SJCRH30 (cell line): Measurements from ENCODE around the gene ANKZF1. TPM values are rescaled to one million over a fixed set of nuclear protein-coding genes. Genes with fewer than 3 reads are reported as not detected.
"Not testable (repeated sequence)": the region's sequence is repeated elsewhere in the genome, so short reads cannot be mapped to it uniquely, and the experiment has no call there.

Experiments
- DNase-seq, 2 experiments: peaks; one replicate each; pipeline ENCODE4 v3.0.0-alpha.2; 2015 to 2020
- H3K27ac ChIP-seq: fragments of 250-450 bp; sonication (Bioruptor Pico); 2 replicates; pipeline ENCODE4 v1.5.1; 2020; ENCODE audit warnings: mild to moderate bottlenecking, moderate library complexity
- H3K27me3 ChIP-seq: fragments of 250-450 bp; sonication (Bioruptor Pico); 2 replicates; pipeline ENCODE4 v1.5.1; 2020; ENCODE audit warnings: mild to moderate bottlenecking, moderate library complexity
- H3K36me3 ChIP-seq: fragments of 250-450 bp; sonication (Bioruptor Pico); 2 replicates; pipeline ENCODE4 v1.5.1; 2020; ENCODE audit warnings: mild to moderate bottlenecking, moderate library complexity
- H3K4me1 ChIP-seq: fragments of 250-450 bp; sonication (Bioruptor Pico); 2 replicates; pipeline ENCODE4 v1.5.1; 2020; ENCODE audit warnings: mild to moderate bottlenecking, moderate library complexity
- H3K4me3 ChIP-seq: fragments of 250-450 bp; sonication (Bioruptor Pico); 2 replicates; pipeline ENCODE4 v1.5.1; 2020; ENCODE audit warnings: mild to moderate bottlenecking, moderate library complexity
- H3K9me3 ChIP-seq: fragments of 250-450 bp; sonication (Bioruptor Pico); replicated peaks from 2 replicates; pipeline ENCODE4 v1.5.1; 2020; ENCODE audit warnings: mild to moderate bottlenecking, moderate library complexity
- total RNA-seq: library from RNA; depleted of rRNA; stranded (reverse); fragments of >200 nt; shearing (Covaris generic); gene quantifications from 2 replicates; pipeline ENCODE4 v1.2.3, GENCODE V29; 2014; rRNA removed

ANKZF1 gene, protein sequence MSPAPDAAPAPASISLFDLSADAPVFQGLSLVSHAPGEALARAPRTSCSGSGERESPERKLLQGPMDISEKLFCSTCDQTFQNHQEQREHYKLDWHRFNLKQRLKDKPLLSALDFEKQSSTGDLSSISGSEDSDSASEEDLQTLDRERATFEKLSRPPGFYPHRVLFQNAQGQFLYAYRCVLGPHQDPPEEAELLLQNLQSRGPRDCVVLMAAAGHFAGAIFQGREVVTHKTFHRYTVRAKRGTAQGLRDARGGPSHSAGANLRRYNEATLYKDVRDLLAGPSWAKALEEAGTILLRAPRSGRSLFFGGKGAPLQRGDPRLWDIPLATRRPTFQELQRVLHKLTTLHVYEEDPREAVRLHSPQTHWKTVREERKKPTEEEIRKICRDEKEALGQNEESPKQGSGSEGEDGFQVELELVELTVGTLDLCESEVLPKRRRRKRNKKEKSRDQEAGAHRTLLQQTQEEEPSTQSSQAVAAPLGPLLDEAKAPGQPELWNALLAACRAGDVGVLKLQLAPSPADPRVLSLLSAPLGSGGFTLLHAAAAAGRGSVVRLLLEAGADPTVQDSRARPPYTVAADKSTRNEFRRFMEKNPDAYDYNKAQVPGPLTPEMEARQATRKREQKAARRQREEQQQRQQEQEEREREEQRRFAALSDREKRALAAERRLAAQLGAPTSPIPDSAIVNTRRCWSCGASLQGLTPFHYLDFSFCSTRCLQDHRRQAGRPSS
- total RNA-seq = 19.2 and 28.7 TPM in 2 replicates

DNA sequence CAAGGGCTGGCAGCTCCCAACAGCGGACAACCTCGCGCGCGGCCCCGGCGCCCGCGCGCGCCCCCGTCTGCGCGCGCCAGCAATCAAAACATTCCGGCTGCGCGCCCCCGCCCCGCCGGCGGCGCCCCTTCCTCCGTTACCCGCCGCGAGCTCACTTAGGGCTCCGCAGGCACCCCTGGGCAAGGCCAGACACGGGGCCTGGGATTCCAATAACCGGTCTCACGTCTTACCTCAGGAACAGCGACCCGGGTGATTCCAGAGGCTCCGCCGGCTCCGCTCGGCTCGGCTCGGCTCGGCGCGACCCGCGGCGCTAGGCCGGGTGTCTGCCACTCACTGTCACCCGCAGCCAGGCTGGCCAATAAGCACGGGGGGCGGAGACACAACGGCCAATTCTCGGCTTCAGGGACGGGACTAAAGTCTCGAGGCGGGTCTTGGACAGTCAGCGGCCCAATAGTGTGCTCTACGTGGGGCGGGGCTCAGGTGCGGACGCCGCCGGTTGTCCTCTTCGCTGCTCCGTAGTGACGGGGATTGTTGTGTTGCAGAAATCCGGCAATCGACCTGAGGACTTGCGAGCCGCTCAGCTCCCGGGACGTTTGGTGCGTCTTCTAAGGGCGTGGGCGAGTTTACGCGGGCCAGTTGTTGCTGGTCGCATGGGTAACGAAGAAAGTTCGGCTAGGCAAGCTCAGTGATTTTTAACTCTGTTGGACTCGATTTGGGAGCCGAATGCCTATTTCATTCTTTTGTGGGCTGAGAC lies at the start of gene ANKZF1, which contains the start of gene ATG9A:
ANKZF1 (plus strand) TSS at position 502 of the 754 bp plus-strand sequence. CDS start 452 bp downstream, outside the sequence.
ATG9A (minus strand) TSS at position 332 of the 754 bp plus-strand sequence. CDS start 1,612 bp downstream, outside the sequence.
- peak within 1 kb of the TSS; percentile 40 for H3K27ac ChIP-seq
- H3K9me3 ChIP-seq = no peaks in the 10 kb centered on the region
- H3K27me3 ChIP-seq = no peaks in the 10 kb centered on the region
- H3K36me3 ChIP-seq = peaks cover 2% of the 10 kb centered on the region
- H3K4me3 ChIP-seq = peak within 1 kb of the TSS; percentile 76
- peak; percentile 97 to 99 for DNase-seq
- H3K4me1 ChIP-seq = peaks cover 4% of the 10 kb centered on the region; the same call in 1 of the 2 replicates

DNA sequence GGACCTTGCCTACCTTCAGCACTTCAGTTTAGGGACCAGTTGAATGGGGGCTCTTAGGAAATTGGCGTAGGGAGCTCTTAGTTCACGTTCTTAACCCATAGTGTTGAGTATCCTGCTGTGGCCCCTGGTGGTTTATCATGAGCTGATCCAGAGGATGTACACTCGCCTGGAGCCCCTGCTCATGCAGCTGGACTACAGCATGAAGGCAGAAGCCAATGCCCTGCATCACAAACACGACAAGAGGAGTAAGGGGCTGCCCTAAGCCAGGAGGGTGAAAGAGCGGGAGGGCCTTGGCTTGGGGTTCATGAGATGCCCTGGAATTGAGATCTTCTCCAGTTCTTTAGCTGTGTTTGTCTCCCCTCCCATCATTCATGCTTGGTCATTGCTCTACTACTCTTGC lies 48.6 kb upstream of the ANKZF1 start:
- H3K36me3 ChIP-seq = peaks cover 15% of the 10 kb centered on the region; the same call in 1 of the 2 replicates
- no peaks in the 10 kb centered on the region for H3K9me3 ChIP-seq
- DNase-seq = no peak
- no peaks in the 10 kb centered on the region for H3K27me3 ChIP-seq
- no peak overlapping the region for H3K4me3 ChIP-seq
- 0 out of 2 replicates have a peak, but pooled peaks cover 5% of the 10 kb centered on the region for H3K4me1 ChIP-seq
- H3K27ac ChIP-seq = no peak overlapping the region

DNA sequence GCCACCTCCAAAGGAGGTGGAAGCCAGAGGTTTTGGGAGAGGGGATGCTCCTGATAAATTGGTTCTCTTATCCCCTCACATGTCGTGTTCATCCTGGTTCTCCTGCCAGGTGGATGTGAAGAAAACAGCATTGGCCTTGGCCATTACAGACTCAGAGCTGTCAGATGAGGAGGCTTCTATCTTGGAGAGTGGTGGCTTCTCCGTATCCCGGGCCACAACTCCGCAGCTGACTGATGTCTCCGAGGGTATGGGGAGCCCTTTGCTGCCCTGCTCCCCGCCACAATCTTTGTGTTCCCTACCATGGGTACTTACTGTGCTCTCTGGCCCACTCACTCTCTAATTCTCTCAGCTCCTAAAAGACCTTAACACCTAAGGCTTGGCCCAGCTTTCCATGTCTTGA lies 48.1 kb upstream of the ANKZF1 start:
- H3K4me1 ChIP-seq = 0 out of 2 replicates have a peak, but pooled peaks cover 5% of the 10 kb centered on the region
- no peak overlapping the region for H3K4me3 ChIP-seq
- H3K36me3 ChIP-seq = peaks cover 15% of the 10 kb centered on the region; the same call in 1 of the 2 replicates
- no peaks in the 10 kb centered on the region for H3K9me3 ChIP-seq
- H3K27me3 ChIP-seq = no peaks in the 10 kb centered on the region
- no peak for DNase-seq
- no peak overlapping the region for H3K27ac ChIP-seq

GRCh38 chr2:219182331-219183150 lies 47.1 kb upstream of the ANKZF1 start:
- H3K27me3 ChIP-seq = no peaks in the 10 kb centered on the region
- H3K36me3 ChIP-seq = peaks cover 15% of the 10 kb centered on the region; the same call in 1 of the 2 replicates
- H3K4me1 ChIP-seq = 0 out of 2 replicates have a peak, but pooled peaks cover 5% of the 10 kb centered on the region
- no peak overlapping the region for H3K27ac ChIP-seq
- H3K4me3 ChIP-seq = no peak overlapping the region
- no peaks in the 10 kb centered on the region for H3K9me3 ChIP-seq
- no peak for DNase-seq

DNA sequence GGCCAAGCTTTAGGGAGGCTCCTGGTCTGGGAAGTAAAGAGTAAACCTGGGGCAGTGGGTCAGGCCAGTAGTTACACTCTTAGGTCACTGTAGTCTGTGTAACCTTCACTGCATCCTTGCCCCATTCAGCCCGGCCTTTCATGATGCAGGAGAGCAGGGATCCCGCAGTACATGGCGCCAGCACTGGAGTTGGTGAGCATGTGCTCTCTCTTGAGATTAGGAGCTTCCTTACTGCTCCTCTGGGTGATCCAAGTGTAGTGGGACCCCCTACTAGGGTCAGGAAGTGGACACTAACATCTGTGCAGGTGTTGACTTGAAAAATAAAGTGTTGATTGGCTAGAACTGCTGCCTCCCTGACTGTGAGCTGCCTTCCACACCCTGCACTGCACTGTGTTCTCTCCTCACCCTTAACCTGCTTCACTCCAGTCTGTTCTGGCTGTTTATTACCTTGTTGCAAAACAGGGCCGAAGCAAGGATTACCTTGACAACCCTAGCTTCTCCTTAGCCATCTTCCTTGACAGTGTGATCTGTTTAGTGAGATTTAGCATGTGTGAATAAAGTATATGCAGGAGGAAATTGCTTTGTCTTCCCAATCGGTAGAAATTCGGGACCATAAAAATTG lies 46.3 kb upstream of the ANKZF1 start:
- no peak for DNase-seq
- H3K27ac ChIP-seq = no peak overlapping the region
- no peak overlapping the region for H3K4me3 ChIP-seq
- no peaks in the 10 kb centered on the region for H3K9me3 ChIP-seq
- H3K36me3 ChIP-seq = peaks cover 15% of the 10 kb centered on the region; the same call in 1 of the 2 replicates
- H3K4me1 ChIP-seq = 0 out of 2 replicates have a peak, but pooled peaks cover 5% of the 10 kb centered on the region
- H3K27me3 ChIP-seq = no peaks in the 10 kb centered on the region

DNA sequence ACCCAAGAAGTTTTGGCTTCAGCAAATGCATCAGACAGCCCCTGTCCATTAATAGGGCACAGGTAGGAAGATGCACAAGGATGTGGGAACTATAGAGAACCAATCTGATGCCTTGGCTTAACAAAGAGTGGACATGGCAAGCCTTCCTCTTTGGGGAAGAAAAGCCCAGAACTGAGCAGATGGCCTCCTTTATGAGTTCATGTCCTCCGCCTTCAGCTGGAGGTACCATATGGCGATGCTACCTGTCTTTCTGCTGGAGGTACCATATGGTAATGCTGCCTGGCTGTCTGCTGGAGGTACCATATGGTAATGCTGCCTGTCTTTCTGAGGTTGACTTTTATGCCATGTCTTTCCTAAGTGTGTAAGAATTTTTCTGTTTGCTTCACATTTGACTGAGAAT lies 45.5 kb upstream of the ANKZF1 start:
- Histone ChIP-seq H3K27me3 (no peaks in the 10 kb centered on the region), H3K27ac (no peak overlapping the region), H3K4me3 (no peak overlapping the region), H3K9me3 (no peaks in the 10 kb centered on the region), H3K36me3 (peaks cover 15% of the 10 kb centered on the region; the same call in 1 of the 2 replicates), H3K4me1 (0 out of 2 replicates have a peak, but pooled peaks cover 2% of the 10 kb centered on the region)
- DNase-seq = no peak

DNA sequence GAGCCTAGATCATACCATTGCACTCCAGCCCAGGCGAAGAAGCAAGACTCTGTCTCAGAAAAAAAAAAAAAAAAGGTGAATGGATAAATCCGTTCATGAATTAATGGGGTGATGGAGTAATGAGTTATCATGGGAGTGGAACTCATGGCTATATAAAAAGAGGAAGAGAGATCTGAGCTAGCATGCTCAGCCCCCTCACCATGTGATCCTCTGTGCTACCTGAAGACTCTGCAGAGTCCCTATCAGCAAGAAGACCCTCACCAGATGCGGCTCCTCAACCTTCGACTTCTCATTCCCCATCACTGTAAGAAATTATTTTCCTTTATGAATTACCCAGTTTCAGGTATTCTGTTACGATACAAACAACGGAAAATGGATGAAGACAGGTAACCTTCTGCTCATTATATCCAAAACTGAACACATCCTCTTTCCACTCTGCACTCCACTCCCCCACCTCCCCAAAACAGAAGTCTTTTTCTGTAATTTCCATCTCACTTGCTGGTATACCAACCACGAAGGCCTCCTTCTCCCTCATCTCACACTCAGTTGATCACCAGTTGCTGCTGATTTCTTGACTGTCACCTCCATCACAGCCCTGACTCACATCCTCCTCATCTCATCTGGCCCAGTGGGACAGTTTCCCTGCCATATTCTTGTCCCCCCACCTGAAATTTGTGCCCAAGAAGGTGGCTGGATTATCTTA lies 42.7 kb upstream of the ANKZF1 start:
- H3K4me3 ChIP-seq = no peak overlapping the region
- no peak for DNase-seq
- no peaks in the 10 kb centered on the region for H3K27me3 ChIP-seq
- H3K27ac ChIP-seq = no peak overlapping the region
- H3K9me3 ChIP-seq = no peaks in the 10 kb centered on the region
- no peaks in the 10 kb centered on the region for H3K4me1 ChIP-seq
- peaks cover 11% of the 10 kb centered on the region; the same call in 1 of the 2 replicates for H3K36me3 ChIP-seq

GRCh38 chr2:219197388-219197787 lies 32.2 kb upstream of the ANKZF1 start:
- DNase-seq = no peak
- no peaks in the 10 kb centered on the region for H3K4me1 ChIP-seq
- no peaks in the 10 kb centered on the region for H3K36me3 ChIP-seq
- no peaks in the 10 kb centered on the region for H3K9me3 ChIP-seq
- H3K27me3 ChIP-seq = no peaks in the 10 kb centered on the region
- H3K4me3 ChIP-seq = no peak overlapping the region
- no peak overlapping the region for H3K27ac ChIP-seq

DNA sequence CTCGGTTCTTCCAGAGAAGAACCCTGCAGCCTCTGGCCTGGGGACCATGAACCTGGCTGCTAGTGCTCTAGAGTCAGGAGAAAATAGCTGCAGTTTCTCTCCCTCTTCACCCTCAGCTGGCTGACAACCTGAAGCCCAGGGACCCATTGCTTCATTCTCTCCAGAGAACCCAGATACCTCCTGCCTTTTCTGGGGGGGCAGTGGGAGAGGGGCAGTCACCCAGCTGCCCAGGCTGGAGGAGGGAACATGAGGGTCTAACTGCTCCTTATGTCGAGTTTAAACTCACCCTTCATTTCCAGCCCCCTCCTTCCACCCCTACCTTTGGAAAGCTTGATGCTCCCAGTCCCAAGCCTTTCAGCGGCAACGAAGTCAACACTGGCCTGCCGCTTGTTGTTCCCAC lies 30.6 kb upstream of the ANKZF1 start:
- DNase-seq = no peak
- Histone ChIP-seq H3K9me3 (no peaks in the 10 kb centered on the region), H3K4me3 (no peak overlapping the region), H3K4me1 (no peaks in the 10 kb centered on the region), H3K36me3 (no peaks in the 10 kb centered on the region), H3K27ac (no peak overlapping the region), H3K27me3 (no peaks in the 10 kb centered on the region)

- DNase-seq = no peak
- no peaks in the 10 kb centered on the region for H3K36me3 ChIP-seq
- H3K4me3 ChIP-seq = no peak overlapping the region
- H3K4me1 ChIP-seq = no peaks in the 10 kb centered on the region
- no peaks in the 10 kb centered on the region for H3K27me3 ChIP-seq
- no peak overlapping the region for H3K27ac ChIP-seq
- H3K9me3 ChIP-seq = no peaks in the 10 kb centered on the region
Measured at GRCh38 chr2:219199470-219200211, 30.0 kb upstream of the ANKZF1 start.

DNA sequence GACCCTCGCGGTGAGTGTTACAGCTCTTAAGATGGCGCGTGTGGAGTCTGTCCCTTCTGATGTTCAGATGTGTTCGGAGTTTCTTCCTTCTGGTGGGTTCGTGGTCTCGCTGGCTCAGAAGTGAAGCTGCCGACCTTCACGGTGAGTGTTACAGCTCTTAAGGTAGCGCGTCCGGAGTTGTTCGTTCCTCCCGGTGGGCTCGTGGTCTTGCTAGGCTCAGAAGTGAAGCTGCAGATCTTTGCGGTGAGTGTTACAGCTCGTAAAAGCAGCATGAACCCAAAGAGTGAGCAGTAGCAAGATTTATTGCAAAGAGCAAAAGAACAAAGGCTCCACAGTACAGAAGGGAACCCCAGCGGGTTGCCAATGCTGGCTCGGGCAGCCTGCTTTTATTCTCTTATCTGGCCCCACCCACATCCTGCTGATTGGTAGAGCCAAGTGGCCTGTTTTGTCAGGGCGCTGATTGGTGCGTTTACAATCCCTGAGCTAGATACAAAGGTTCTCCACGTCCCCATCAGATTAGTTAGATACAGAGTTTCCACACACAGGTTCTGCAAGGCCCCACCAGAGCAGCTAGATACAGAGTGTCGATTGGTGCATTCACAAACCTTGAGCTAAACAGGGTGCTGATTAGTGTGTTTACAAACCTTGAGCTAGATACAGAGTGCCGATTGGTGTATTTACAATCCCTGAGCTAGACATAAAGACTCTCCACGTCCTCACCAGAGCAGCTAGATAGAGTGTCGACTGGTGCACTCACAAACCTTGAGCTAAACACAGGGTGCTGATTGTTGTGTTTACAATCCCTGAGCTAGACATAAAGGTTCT lies 28.9 kb upstream of the ANKZF1 start:
- DNase-seq, H3K27me3 ChIP-seq, H3K9me3 ChIP-seq, H3K36me3 ChIP-seq, H3K4me3 ChIP-seq, H3K4me1 ChIP-seq, H3K27ac ChIP-seq: not testable (repeated sequence)

DNA sequence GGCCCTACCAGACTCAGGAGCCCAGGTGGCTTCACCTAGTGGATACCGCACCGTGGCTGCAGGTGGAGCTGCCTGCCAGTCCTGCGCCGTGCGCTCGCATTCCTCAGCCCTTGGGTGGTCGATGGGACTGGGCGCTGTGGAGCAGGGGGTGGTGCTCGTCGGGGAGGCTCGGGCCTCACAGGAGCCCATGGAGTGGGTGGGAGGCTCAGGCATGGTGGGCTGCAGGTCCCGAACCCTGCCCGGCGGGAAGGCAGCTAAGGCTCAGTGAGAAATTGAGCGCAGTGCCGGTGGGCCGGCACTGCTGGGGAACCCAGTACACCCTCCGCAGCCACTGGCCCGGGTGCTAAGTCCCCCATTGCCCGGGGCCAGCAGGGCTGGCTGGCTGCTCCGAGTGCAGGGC lies 28.3 kb upstream of the ANKZF1 start:
- not testable (repeated sequence) for H3K4me3 ChIP-seq, H3K36me3 ChIP-seq, H3K4me1 ChIP-seq, H3K27me3 ChIP-seq, DNase-seq, H3K27ac ChIP-seq, H3K9me3 ChIP-seq
